HG03354 (cell line): ENCODE data around the gene ZWILCH.
A peak's percentile ranks its signal among the peaks of the same experiment; 100 is the strongest.

ENCODE experiments used
- ATAC-seq: cut with Tn5 transposase; IDR thresholded peaks from one replicate; pipeline ENCODE4 v1.9.1; 2021; ENCODE audit warnings: mild to moderate bottlenecking; ENCODE audit not compliant: unreplicated experiment, poor library complexity, severe bottlenecking

ZWILCH gene

DNA sequence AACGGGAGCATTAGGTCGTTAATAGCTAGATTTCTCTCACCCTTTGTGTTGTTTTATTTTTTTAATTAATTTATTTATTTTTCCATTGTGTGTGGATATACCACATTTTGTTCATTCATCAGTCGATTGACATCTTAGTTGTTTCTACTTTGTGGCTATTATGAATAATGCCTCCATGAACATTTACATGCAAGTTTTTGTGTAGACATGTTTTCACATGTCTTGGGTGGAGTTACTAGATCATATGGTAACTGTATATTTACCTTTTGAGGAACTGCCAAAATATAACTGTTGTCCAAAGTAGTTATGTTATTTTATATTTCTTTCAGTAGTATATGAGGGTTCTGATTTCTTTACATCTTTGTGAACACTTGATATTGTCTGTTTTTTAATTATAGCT lies 18.8 kb downstream of the ZWILCH start:
- ATAC-seq: no peak

DNA sequence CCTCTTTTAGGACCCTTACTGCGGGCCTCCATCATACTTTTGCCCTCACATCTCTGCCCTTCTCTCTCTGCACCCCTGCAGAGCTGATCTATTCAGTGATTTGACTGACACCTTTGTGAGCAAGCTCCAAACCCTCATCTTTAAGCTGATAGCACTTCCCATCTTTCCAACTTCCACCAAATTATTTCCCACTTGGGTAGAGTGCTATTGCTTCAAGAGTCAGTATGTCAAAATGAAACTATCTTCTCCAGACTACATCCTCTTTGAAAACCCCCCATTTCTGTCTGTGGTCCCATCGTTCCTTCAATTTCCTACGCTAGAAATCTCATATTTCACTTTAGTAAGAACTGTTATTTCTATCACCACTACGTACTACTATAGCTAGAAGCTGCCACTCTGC lies 19.7 kb downstream of the ZWILCH start:
- no peak for ATAC-seq

DNA sequence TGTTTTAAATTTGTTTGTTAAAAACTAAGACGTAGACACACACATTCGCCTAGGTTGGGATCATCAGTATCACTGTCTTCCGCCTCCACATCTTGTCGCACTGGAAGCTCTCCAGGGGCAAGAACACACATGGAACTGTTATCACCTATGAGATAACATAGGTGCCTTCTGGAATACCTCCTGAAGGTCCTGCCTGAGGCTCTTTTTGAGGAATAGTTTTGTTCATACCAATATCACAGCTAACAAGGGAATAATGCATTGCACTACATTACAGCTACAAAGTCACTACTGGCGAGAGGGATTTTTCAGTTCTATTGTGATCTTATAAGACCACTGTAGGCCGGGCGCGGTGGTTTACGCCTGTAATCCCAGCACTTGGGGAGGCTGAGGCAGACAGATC lies 29.9 kb downstream of the ZWILCH start:
- ATAC-seq: no peak

DNA sequence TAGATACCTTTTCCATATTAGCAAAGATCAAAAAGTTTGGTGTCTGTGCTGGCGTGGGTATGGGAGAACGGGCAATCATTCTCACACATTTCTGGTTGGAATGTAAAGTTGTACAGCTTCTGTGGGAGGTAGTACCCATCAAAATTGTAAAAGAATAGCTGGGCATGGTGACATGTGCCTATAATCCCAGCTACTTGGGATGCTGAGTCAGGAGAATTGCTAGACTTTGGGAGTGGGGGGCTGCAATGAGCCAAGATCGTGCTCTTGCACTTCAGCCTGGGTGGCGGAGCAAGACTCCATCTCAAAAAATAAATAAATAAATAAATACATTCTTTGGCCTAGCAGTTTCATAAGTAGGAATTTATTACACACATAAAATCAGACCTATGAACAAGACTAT lies 37.8 kb downstream of the ZWILCH start:
- ATAC-seq: no peak

- no peak for ATAC-seq
Observed at GRCh38 chr15:66545255-66545654, 40.1 kb downstream of the ZWILCH start.

DNA sequence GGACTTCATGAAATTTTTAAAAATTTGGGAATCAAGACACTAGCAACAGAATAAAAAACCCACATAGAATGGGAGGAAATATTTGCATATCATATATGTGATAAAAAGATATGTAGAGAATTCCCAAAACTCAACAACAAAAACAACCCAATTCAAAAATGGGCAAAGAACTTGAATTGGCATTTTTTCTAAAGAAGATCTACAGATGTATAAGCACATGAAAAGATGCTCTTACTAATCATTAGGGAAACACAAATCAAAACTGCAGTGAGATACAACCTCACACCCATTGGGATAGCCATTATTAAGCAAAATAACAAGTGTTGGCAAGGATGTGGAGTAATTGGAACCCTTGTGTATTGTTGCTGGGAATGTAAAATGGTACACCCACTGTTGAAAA lies 50.6 kb downstream of the ZWILCH start:
- no peak for ATAC-seq

GRCh38 chr15:66558271-66558670 lies 53.1 kb downstream of the ZWILCH start:
- ATAC-seq: no peak

DNA sequence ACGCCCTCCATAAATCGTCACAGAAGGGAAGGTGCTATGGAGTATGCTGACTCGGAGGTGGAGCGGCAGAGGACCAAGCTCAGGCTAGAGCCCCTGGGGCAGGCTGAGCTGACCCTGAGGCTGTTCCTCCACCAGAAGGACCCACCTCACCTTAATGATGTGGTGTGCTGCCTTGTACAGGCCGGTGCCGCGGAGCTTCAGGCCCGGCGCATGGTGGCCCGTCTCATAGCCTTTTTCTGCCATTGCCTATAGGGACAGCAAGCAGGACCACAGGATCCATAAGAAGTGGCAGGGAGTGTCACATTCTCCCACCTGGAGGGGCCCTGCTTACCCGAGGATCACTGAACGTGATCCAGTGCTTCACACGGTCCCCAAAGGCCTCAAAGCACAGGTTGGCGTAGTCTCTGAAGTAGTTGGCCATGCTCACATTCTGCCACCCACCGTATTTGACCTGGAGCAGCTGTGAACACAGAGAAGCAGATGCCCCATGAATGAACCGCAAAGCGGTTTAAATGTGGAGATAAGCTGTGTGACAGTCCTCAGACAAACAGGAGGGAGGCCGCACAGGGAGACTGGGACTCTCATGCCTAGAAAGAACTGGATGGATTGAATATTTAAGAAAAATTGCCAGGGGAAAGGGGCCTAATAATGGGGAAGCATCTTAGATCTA lies 55.9 kb downstream of the ZWILCH start:
- ATAC-seq: no peak

- no peak for ATAC-seq
Observed at GRCh38 chr15:66563126-66563525, 58.0 kb downstream of the ZWILCH start.

- no peak for ATAC-seq
Observed at GRCh38 chr15:66563566-66564110, 58.5 kb downstream of the ZWILCH start.

- ATAC-seq: no peak
Observed at GRCh38 chr15:66564136-66565041, 59.3 kb downstream of the ZWILCH start.

DNA sequence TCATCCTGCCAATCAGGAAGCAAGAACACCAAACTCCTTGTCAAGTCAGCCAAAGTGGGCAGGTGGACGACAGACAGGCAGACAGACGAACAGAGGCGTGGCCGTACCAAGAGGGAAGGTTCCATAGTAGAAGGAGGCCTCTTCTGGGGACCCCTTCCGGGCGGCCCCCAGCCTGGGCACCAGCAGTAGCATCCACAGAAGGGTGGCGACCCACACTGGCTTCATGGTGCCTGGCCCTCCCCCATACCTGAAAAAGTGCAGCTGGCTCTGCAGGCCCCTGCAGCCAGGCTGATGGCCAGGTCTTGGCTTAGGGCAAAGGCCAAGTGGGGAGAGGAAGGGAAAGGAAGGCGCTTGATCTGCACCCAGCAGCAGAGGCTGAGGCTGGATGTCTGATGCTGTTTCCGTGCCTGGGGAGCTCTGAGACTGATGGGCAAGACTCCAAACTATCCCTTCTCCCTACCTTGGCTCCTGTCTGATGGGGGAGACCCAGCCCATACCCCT lies 60.1 kb downstream of the ZWILCH start:
- ATAC-seq: no peak

GRCh38 chr15:66565741-66566144 lies 60.6 kb downstream of the ZWILCH start, which contains the start of gene LCTL:
TSS of gene LCTL (minus strand) at chr15:66565998. CDS start at chr15:66565365, 633 bp downstream.
- no peak for ATAC-seq

DNA sequence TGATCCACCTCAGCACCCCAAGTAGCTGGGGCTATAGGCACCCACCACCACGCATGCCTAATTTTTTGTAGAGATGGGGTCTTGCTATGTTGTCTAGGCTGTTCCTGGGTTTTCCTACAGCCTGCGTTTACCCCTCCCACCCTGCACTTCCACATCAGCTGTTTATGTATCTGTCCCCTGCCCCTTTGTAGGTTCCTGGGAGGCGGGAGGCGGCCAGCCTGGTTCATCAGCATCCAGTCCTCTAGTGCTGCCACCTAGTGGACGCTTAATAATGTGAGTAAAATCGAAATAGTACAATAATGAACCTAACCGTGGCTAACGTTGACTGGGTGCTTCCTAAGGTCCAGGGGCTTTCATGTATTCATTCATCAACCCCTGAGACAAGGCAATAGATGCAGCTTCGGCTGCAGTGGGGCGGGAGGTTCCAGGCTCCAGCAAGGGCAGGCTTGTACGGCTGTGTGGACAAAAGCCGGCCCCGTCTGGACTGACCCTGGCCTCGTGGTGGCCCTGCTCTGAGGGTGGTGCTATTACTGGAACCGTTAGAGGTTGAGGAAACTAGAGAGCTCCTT lies 61.9 kb downstream of the ZWILCH start:
- ATAC-seq: peak; percentile 65

DNA sequence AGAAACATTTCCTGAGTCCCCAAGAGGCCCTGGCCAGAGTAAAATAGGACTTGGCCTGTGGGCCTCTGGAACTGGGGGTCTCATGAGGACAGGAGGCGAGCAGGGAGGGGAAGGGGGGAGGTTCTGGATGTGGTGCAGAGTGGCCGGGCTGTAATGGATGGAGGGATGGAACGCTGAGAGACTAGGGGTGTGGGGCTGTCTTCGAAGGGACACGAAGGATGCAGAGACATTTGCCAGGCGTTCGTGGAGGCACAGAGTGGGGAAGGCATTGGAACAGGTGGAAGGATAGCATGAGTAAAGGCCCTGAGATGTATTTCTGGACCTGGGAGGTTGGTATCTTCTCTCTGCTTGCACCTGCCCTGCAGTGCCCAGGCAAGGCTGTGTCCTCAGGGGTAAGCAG lies 62.8 kb downstream of the ZWILCH start:
- ATAC-seq: no peak

DNA sequence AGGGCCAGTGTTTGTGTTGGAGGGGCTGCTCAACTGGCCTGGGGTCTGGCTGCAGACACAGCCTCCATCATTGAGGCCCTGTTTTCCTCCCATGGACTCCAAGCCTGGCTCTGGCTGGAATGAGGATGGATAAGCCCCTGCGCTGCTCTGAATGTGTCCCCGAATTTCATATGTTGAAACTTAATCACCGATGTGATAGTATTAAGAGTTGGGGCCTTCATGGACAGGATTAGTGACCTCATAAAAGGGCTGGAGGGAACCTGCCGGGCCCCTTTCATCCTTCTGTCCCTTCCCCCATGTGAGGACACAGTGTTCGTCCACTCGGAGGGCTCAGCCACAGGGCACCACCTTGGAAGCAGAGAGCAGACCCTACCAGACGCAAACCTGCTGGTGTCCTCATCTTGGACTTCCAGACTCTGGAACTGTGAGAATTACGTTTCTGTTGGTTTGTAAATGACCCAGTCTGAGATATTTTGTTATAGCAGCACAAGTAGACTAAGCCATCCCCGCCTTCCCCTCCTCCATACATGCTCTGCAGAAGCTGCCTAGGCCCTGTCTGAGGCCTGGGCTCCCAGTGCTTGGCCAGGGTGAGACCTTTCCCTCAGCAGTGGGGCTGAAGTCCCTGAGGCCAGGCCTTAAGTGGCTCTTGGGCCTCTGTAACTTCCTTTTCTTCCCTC lies 64.5 kb downstream of the ZWILCH start:
- no peak for ATAC-seq

DNA sequence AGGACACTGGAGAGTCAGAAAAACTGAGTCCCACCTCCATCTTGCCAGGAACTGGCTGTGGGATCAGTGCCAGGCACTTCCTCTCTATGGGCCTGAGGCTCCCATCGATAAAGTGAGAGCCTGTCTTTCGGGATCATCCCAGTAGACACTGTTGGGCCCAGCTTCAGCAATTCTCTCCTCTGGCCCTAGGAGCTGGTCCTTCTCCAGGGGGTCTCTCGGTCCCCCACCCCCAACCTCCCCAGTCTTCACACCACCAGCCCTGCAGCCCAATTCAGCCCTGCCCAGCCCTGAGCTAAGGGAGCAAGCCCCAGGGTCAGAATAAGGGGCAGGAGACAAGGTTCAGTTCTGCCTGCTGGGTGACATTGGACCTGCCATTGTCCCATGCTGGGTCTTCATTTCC lies 65.2 kb downstream of the ZWILCH start:
- no peak for ATAC-seq

DNA sequence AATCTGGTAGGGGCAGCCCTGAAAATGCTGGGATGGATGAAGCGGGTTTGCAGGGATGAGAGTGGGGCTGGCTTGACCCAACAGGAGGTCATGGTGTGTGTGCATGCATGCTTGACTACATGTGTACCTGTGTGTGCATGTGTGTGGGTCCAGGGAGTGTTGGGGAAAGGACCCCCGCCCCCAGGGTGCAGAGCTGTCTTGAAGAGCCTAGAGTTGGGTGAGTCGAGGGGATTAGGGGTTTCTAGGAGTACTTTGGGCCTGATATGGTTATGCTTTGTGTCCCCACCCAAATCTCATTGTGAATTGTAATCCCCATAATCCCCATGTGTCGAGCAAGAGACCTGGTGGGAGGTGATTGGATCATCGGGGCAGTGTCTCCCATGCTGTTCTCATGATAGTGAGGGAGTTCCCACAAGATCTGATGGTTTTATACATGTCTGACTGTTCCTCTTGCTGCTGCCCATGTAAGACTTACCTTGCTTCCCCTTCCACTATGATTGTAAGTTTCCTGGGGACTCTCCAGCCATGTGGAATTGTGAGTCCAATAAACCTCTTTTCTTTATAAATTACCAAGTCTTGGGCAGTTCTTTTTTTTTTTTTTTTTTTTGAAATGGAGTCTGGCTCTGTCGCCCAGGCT lies 65.8 kb downstream of the ZWILCH start:
- no peak for ATAC-seq

- ATAC-seq: no peak
Observed at GRCh38 chr15:66572146-66572545, 67.0 kb downstream of the ZWILCH start.
